Tibial nerve (tissue), 4 donors: ENCODE results near the gene THAP10.

ENCODE experiments used
- EP300 ChIP-seq, 2 donors: sonication (generic); formaldehyde crosslinking; IDR thresholded peaks; one replicate each; pipeline ENCODE4 v1.6.1; 2017; ENCODE audit warnings: antibody characterized with exemption in 2 of 2, mild to moderate bottlenecking in 1 of 2
- POLR2A ChIP-seq, 2 donors: fragments of 450-650 bp; IDR thresholded peaks; one replicate each; pipeline ENCODE4 v1.6.1; 2017; ENCODE audit warnings: antibody characterized with exemption in 2 of 2, mild to moderate bottlenecking in 2 of 2, moderate library complexity in 2 of 2
- TF ChIP-seq, protein P1 (sequence below), 5 experiments: fragments of 200-600 bp in 3 of 5; fragments of 450-650 bp in 2 of 5; sonication (generic) in 3 of 5; IDR thresholded peaks; one replicate each; pipeline ENCODE4 v1.5.1; 2016 to 2019; ENCODE audit warnings: antibody characterized with exemption in 5 of 5, mild to moderate bottlenecking in 3 of 5, moderate library complexity in 2 of 5

DNA sequence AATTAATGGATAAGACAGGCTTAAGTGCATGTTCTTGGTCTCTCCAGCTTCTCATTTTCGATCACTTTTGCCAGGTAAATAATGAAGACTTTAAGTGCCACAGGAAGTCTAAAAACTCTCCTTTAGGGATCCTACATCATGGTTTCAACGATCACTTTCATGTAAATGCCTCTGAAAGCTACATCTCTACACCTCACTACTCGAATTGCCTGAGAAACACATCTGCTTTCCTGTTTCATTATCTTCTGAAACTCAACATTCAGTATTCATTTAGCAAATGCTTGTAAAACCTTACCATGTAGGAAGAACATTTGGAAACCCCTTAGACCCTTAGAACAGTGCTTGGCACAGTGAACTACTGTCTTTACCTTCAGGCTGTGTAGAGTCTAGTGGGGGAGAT is 16.2 kb downstream of the THAP10 start:
- TF ChIP-seq, protein P1, sequence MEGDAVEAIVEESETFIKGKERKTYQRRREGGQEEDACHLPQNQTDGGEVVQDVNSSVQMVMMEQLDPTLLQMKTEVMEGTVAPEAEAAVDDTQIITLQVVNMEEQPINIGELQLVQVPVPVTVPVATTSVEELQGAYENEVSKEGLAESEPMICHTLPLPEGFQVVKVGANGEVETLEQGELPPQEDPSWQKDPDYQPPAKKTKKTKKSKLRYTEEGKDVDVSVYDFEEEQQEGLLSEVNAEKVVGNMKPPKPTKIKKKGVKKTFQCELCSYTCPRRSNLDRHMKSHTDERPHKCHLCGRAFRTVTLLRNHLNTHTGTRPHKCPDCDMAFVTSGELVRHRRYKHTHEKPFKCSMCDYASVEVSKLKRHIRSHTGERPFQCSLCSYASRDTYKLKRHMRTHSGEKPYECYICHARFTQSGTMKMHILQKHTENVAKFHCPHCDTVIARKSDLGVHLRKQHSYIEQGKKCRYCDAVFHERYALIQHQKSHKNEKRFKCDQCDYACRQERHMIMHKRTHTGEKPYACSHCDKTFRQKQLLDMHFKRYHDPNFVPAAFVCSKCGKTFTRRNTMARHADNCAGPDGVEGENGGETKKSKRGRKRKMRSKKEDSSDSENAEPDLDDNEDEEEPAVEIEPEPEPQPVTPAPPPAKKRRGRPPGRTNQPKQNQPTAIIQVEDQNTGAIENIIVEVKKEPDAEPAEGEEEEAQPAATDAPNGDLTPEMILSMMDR (IDR thresholded peaks at IDR 0.05): no peak
- TF ChIP-seq EP300 (IDR thresholded peaks at IDR 0.05) (no peak), POLR2A (IDR thresholded peaks at IDR 0.05) (no peak)
